GM19035 (cell line): Measurements from ENCODE around the gene TEX53.

Experiments
- ATAC-seq: cut with Tn5 transposase; IDR thresholded peaks from one replicate; pipeline ENCODE4 v1.9.1; 2021; ENCODE audit not compliant: unreplicated experiment

Gene TEX53

DNA sequence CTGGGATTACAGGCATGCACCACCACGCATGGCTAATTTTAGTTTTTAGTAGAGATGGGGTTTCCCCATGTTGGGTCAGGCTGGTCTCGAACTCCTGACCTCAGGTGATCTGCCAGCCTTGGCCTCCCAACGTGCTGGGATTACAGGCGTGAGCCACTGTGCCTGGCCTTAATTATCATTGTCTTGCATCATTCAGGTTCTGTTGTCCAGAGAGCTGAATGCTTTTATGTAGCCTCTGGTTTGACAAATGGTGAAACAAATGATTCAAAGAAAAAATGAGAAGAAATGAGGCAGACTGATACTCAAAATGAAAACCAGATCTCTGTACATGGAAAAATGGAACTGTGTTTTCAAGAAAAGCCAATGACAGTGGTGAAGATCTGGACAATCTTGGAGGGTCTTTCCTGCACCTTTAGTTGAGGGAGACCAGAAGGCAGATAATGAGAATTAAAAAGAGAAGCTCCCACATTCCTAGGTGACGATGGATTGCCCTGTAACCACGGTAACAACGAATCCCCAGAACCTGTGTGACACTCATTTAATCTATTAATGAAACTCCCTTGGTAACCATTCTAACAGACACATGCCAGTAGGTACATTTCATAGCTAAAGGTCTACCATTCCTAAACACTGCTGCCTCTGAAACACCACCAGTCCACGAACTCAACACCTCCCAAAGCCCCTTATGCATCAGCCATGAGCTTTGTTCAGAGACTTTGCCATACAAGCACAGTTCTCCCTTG lies 22.8 kb upstream of the TEX53 start:
- no peak for ATAC-seq

DNA sequence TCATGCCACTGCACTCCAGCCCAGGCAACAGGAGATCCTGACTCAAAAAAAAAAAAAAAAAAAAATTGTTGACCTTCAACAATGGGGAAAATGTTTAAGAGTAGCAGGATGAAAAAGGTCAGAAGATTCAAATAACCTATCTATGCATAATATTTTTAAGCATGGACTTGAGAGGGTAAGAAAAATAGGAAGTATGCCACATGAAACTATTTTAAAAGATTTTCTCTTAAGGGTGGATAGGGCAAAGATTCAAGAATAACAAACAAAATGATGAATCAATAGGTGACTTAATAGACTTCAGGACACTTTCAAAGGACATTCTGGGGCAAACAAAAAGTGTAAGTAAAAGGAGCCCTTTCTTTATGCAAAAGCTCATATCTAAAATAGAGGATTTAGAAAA lies 21.2 kb upstream of the TEX53 start:
- no peak for ATAC-seq

DNA sequence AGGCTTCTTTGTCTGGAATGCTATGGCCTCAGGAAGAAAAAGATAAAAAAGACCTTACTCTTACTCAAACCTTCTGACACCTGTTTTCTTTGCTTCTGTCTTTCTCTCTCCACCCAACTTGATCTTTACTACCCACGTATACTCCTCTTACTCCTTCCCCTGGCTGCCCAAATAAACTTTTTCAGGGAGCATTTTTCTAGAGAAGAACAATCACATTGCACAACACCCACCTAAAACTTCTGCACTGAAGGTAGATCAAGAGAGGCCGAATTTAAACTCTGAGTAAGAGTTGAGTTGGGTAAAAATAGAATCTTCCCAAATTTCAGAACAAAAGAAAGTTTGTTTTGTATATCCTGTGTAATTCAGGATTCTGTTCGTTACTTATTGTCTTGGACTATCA lies 20.5 kb upstream of the TEX53 start:
- ATAC-seq: no peak

DNA sequence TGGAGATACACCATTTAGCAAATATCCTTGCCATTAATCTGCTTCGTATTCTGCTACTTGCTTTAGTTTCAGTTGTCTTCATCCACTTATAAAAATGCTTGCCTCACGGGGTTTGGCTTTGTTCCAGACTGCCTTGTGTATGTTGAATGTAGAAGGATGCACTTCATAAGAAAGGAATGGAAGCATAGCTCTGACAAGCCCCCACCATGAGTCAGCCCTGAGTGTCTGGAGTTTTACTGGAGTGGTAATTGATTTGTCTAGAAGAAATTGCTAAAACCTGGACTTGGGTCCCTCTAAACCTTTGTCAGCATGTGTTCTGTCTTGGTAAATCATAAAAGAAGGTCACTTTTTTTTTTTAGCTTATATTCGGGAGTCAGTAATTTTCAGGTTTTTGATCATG lies 19.8 kb upstream of the TEX53 start:
- no peak for ATAC-seq

DNA sequence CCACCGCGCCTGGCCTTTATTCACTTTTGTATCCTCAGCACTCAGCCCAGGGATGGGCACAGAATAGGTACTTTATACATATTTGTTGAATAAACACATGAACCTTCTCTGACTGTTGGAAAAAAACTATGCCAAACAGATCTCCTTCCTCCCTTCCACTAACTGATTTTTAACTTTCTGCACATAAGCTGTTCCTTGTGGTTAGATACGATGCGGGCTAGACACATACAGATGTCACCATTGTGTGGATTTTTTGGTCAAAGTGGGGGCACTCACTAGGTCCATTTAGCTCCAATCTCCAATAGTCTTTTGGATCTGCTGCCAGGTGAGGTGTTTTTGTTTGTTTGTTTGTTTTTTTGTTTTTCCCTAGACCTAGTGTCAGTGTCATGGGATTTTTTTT lies 19.3 kb upstream of the TEX53 start:
- no peak for ATAC-seq

DNA sequence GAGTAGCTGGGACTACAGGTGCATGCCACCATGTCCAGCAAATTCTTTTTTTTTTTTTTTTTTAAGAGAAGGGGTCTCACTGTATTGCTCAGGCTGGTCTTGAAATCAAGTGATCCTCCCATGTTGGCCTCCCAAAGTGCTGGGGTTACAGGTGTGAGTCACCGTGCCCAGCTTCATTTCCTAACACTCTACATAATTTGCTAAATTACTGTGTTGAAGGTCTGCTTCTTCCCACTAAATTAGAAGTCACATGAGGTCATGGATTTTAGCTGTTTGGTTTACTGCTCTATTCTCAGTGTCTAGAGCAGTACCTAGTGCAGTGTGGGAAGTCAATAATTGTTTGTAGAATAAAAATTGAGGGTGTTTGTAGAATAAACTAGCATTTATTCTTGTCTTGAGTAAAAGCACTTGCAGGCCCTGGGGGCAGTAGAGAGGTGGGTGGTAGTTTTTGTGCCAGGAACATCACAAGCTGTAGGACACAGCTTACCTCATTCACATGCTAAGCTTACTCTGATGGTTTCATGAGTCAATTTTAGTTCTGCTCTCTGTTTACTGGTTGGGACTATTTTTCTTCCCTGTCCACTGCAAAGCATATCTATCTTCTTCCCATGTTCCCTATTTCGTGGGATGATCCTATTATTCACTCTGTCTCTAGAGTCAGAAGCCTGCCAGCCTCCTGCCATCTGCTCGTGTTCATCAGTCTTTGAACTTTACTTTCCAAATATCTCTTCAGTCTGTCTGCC lies 17.4 kb upstream of the TEX53 start:
- no peak for ATAC-seq

DNA sequence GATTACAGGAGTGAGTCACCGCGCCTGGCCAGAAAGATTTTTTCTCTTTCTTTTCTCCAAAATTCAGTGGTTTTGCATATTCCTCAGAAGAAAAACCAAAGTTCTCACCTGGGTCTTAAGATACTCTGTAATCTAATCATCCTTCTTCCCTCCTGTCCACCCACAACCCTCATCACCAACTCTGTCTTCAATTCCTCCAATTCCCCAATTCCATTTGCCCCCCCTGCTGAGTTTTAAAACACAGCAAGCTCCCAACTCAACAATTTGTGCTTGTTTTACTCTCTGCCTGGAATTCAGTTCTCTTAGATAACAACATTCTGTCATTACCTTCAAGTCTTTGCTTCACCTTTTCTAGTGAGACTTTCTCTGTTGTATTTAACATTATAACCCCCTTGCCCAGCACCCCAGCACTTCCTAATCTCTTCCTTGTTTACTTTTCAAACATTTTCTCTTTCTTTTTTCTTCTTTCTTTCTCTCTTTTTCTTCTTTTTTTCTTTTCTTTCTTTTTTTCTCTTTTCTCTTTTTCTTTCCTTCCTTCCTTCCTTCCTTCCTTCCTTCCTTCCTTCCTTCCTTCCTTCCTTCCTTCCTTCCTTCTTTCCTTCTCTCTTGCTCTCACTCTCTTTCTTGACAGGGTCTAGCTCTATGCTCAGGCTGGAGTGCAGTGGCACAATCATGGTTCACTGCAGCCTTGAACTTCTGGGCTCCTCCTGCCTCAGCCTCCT lies 16.6 kb upstream of the TEX53 start:
- ATAC-seq: no peak

DNA sequence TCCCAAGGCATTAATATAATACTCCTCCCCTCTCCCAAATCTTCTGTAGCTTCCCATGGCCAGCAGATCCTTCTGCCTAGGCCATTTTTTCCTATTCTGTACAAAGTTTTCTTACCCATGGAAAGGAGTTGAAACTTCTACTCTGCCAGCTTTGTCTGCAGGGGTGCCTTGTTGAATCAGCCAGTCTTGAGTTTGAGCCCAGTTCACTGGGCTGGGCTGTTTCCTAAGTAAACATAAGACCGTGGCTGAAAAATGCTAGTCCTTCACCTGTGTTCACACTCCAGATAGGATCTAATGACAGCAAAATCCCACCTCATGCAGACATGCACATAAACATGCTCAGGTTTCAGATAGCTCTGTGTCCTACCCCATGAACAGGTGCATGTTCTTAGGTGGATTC lies 14.0 kb upstream of the TEX53 start:
- ATAC-seq: no peak

DNA sequence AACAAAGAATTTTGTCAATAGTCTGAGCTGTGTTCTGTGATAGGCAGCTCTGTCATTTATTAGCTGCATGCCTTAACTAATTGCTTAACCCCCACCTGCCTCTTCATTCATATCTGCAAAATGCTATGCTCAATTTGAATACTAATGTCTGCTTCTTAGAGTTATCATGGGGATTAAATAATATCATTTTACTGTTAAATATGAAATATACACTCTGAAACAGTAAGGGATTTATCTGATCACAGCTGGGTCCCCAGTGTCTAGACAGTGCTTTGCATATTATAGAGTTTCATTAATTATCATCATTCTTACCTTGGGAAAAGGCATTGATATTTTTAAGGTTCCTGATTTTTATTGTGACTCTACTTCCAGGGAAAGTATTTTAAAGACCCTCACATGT lies 12.4 kb upstream of the TEX53 start:
- ATAC-seq: no peak

DNA sequence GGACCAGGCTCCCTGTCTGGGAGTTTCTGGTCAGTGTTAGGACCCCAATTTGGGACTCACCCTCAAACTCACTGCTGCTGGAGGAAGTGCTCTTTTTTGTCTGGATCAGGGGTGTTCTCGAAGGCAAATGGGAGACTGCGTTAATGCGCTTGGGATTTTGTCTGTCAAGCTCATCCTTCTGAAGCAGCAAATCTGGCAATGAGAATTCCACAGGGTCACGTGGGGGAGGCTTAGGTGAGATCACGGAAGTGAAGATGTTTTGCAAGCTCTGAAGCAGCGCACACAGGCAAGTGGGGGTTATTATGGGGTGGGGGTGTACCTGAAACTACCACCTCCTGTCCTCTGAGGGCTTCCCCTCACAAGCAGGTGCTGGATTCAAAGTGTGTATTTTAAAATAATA lies 10.5 kb upstream of the TEX53 start:
- ATAC-seq: no peak

DNA sequence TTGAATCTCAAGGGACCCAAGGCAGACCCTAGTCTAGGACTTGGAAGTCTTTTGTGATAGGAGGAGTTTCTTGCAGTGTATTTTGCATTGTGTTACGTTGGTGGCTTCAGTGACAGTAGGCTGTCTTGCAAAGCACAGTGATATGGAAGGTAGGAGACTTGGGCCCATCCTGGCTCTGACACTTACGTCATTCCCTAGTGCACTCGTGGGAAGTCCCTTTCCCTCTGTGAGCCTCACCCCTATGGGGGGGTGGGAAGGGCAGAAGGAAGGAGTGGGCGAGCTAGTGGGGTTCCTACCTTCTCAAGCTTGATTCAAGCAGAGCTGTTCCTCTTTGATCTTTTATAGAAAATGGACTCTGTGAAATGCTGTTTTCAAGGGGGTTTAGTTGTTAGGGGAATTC lies 9.2 kb upstream of the TEX53 start:
- ATAC-seq: no peak

DNA sequence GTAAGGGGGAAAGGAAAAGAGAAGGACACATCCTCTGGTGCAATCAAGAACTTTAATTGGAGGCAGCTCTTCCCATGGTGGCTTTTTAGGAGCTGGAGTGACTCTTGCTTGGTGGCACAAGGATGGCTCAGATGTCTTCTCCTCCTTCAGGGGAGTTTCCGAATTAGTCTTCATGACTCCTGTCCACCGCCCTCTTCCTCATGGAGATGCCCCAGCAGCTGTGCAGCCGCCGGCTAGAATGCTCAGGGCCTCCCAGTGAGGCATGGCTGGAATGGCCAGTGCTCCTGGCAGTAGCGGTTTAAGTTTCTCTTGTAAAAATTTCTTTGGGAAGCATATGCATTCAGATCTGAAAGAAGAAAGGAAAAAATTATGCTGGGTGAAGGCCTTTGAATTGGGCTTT lies 8.8 kb upstream of the TEX53 start:
- ATAC-seq: no peak

DNA sequence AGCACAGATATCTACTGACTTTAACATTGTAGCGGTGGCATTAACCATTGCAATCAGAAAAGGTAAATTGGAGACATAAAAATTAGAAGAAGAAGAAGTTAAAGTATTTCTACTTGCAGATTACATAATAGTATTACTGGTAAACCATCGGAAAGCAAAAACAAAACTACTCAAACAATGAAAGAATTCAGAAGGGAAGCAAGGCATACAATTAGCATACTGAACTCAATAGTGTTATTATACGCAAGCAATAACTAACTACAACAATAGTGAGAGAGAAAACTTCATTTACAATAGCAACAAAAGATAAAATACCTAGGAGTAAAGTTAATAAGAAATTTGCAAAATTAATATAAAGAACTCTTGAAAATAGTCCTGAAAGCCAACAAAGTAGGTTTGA lies 6.6 kb upstream of the TEX53 start:
- no peak for ATAC-seq

DNA sequence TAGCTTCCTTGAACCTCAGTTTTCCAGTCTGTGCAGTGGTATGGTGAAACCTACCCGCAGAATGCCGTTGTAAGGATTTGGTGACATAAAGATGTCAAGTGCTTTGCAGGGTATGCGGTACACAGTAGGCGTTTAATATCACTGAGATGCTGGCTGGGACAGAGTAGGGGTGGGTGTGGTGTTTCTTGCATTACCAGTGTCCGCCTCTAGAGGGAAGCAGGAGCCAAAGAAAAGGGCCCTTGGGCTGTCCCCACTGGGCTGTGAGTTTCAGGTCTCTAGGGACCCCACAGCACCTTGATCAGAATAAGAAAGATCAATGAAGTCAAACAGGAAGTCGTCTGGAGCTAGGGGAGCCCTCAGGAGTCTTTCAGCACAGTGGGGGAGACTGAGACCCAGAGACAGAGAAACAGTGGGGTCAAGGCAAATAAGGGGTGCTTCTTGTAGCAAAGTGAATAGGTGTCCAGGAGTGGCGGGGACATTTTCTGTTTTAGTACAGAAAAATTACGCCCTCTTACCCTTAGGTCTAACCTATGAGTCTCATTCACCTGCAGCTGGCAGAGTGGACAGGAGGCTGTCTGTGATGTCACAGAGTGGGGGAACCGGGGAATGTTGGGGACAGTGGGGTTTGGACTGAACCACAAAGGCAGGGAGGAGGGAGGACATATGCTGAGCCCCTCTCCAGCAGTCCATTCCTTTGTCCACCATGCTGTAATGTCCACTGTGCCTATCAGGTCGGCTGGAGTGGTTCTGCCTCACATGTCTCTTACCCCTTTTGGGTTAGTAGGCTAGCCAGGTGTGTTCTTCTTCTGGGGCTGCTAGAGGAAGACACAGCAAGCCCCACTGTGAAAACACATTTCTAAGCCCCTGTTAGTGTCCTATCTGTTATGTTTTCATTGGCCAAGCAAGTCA lies 4.7 kb upstream of the TEX53 start:
- peak; percentile 64 for ATAC-seq

DNA sequence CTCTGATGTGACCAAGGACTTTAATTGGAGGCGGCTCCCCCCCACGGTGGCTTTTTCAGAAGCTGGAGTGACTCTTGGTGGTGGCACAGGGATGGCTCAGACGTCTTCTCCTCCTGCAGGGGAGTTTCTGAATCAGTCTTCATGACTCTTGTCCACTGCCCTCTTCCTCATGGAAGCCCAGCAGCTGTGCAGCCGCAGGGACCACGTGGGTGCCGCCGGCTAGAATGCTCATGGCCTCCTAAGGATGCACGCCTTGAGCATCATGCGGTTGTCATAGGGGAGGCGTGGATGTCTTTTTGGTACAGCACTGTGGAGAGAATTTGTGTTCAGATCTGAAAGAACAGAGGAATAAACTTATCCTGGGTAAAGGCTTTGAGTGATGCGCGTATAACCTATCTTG lies 1.3 kb downstream of the TEX53 start:
- no peak for ATAC-seq

DNA sequence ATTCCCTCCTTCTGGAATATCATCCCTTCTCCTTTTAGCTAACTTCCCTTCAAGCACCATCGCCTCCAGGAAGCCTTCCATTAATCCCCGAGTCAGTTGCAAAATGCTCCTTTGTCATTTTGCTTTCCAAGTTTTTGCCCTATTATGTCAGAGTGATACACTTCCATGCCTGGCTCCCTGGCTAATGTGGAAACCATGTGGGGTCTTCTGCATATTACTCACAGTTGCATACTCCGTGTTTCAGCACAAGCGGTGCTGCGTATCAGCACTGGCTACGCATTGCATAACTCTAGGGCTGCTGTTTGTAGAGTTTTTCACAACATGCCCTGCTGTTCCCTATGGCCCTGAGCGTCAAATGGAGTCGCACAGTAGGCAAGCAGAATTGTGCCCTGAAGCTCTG lies 1.9 kb downstream of the TEX53 start:
- ATAC-seq: no peak

DNA sequence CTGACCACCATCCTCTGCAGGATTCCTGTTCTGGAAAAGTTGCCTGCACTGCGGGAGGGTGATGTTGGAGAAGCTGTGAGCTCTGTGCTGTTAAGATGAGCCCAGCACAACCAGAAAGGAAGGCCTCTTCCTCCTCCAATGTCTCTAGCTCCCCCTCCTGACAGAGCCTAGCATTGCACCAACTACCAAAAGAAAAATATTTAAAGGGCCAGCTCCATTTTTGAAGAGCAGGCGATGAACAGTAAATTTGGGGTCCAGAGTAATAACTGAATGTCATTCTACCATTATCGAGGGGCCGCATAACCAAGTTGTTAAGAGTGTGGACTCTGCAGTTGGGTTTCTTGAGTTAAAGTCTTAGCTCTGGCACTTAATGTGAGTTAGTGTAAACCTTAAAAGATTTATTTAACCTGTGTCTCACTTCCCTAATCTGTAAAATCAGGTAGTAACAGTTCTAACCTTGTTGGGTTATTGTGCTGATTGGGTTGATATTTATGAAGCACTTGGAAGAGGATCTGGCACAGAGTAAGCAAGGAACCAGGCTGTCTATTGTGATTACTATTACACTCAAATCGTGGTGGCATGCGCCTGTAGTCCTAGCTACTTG lies 3.9 kb downstream of the TEX53 start:
- peak; percentile 71 for ATAC-seq

DNA sequence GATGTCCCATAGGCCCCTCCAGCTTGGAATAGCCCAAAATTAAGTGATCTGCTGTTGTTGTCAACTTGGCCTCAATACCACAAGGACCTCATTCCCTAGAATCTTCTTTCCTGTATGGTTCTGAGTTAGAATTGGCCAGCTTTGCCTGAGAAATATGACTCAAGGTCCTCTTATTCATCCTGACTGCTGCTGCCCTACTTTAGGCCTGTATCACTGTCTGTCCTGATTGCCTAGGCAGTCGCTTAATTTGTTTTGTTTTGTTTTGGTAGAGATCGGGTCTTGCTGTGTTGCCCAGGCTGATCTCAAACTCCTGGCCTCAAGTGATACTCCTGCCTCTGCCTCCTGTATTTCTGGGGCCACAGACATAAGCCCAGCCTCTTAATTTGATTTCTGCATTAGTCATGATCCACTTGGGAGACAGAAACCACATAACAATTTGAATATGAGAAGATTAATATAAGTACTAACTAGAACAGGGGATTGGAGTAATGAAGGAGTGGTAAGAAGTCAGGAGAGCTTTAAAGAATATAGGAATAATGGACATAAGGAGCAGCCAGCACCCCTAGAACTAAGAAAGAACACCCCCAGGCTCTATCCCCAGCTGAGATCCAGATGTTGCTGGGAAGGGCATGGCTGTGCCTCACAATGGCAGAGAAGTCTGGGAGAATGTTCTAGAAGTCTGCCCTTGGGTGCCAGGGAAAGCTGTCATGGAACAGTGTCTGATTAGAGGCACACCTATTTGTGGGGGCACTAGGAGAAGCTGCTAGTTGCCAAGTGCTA lies 4.6 kb downstream of the TEX53 start:
- ATAC-seq: peak; percentile 12

DNA sequence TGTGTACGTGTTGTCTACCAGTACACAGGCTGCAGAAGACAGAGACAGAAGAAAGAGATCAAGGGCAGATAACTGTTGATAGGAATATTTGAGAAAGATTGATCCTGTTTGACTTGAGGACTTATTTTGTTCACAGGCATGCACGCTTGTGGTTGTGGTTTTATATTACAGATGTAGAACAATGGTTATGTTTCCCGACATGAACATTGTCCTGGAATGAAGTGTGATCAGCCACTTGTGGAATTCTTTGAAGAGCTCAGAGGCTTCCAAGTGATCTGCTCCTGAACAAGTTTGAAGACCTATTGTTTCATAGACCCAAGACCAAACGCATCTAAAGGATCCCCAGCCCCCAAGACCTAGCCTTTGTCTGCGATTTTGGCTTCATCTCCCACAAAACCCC lies 13.7 kb downstream of the TEX53 start:
- ATAC-seq: no peak

DNA sequence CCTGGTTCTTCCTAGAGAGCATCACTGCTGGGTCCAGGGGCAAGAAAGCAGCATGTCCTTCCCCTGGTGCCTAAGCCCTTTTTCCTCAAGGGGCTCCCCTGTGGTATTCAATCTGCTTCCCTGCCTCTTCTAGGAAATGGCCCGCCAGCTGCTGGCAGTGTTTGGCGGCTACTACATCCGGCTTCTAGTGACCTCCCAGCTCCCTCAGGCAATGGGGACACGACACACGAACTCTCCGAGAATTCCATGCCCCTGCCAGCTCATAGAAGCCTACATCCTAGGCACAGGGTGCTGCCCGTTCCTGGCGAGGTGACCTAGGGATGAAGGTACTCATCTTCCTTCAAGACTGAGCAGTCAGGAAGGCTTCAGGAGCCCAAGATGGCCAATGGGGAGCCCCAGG lies 14.6 kb downstream of the TEX53 start:
- no peak for ATAC-seq
